Kidney (tissue), 14 donors: ENCODE measurements around the gene SORCS2. TPM values are rescaled to one million over a fixed set of nuclear protein-coding genes. Genes with fewer than 3 reads are reported as not detected.

Experiments
- DNase-seq, 5 donors: peaks; one replicate each; pipeline ENCODE4 v3.0.0-alpha.2; 2013 to 2020
- FAIRE-seq: peaks from 2 replicates; lab custom pipeline; 2012; peaks lifted over from hg19 to GRCh38; lab: Jason Lieb, UNC
- H3K27ac ChIP-seq, 2 donors: one replicate each; pipeline ENCODE4 v1.7.0; 2013; ENCODE audit warnings: low read depth in 2 of 2, low read length in 2 of 2, inconsistent platforms in 1 of 2
- H3K27me3 ChIP-seq: one replicate; pipeline ENCODE4 v1.7.1; 2013; ENCODE audit warnings: low read length, inconsistent platforms; ENCODE audit not compliant: control insufficient read depth, insufficient read depth
- H3K36me3 ChIP-seq, 3 donors: one replicate each; pipeline versions ENCODE4 v1.7.0 to v1.7.1; 2013; ENCODE audit warnings: low read length in 3 of 3, control low read depth in 1 of 3, inconsistent platforms in 1 of 3; ENCODE audit not compliant: insufficient read depth in 3 of 3, control insufficient read depth in 2 of 3
- H3K4me1 ChIP-seq, 3 donors: one replicate each; pipeline versions ENCODE4 v1.7.0 to v1.7.1; 2013; ENCODE audit warnings: low read length in 3 of 3, inconsistent platforms in 1 of 3, low read depth in 1 of 3; ENCODE audit not compliant: control insufficient read depth in 2 of 3, insufficient read depth in 2 of 3
- H3K4me3 ChIP-seq, 3 donors: one replicate each; pipeline versions ENCODE4 v1.7.0 to v1.8.1; 2013; ENCODE audit warnings: low read length in 3 of 3, control low read depth in 1 of 3, inconsistent platforms in 1 of 3
- H3K9ac ChIP-seq, 3 donors: one replicate each; pipeline versions ENCODE4 v1.7.0 to v1.7.1; 2013; ENCODE audit warnings: low read length in 3 of 3, control low read depth in 1 of 3, inconsistent platforms in 1 of 3
- H3K9me3 ChIP-seq, 3 donors: one replicate each; pipeline versions ENCODE4 v1.7.0 to v1.7.1; 2013; ENCODE audit warnings: low read length in 3 of 3, control low read depth in 1 of 3, inconsistent platforms in 1 of 3; ENCODE audit not compliant: control insufficient read depth in 2 of 3, insufficient read depth in 1 of 3
- CTCF ChIP-seq: IDR thresholded peaks from 3 replicates; pipeline ENCODE4 v1.5.1; 2012; ENCODE audit warnings: mild to moderate bottlenecking, moderate library complexity, borderline replicate concordance; ENCODE audit not compliant: insufficient read depth; ENCODE audit errors: extremely low read depth
- intact Hi-C: fragments of 100-400 bp; cut with DNase I; formaldehyde crosslinking; loops from one replicate; pipeline ENCODE4 v1.11.1; 2022
- polyA plus RNA-seq: library from polyadenylated mRNA; stranded (reverse); fragments of 350-450 nt; fragmentation: Illumina TruSeq; extraction: RNeasy Lipid Tissue Mini Kit (QIAGEN cat#74804); gene quantifications from one replicate; pipeline ENCODE4 v1.2.3, GENCODE V29; 2014; ENCODE audit warnings: low read depth, low replicate concordance; ENCODE audit not compliant: insufficient read depth
- total RNA-seq: library from RNA; stranded (reverse); fragmentation: NEBNext Ultra II Directional; extraction: Animal tissue kit (Norgen Biotek cat#: 25700); gene quantifications from one replicate; pipeline ENCODE4 v1.2.1, GENCODE V29; 2021
- donor health status: control.
- donor health status: control.
- donor health status: control.
- donor health status: control.
- donor health status: control.
- donor health status: DM: yes; HTN: yes; CAD: no.
- donor health status: Normal renal cell carcinoma (clear cell type).

Gene SORCS2
- total and polyA plus RNA-seq, 2 donors from 2014 or later = 6.1 to 9.1 TPM

GRCh38 chr4:7649411-7649740, 457.0 kb downstream of the SORCS2 start:
- no peak for FAIRE-seq
- TF ChIP-seq CTCF = no peak
- H3K4me3 ChIP-seq = no peak overlapping the region
- H3K9me3 ChIP-seq = peaks cover 0 to 2% (median 0%) of the 10 kb centered on the region in 3 donors
- no peak overlapping the region for H3K27ac ChIP-seq
- H3K27me3 ChIP-seq = no peaks in the 10 kb centered on the region
- intact Hi-C loops = no loop called here
- H3K9ac ChIP-seq = no peak overlapping the region
- no peaks in the 10 kb centered on the region for H3K36me3 ChIP-seq
- no peaks in the 10 kb centered on the region for H3K4me1 ChIP-seq
- DNase-seq = peak in 1 of 5 donors; percentile 69

- Histone ChIP-seq H3K9ac (no peak overlapping the region), H3K36me3 (no peaks in the 10 kb centered on the region), H3K9me3 (peaks cover 0 to 2% (median 0%) of the 10 kb centered on the region in 3 donors), H3K4me3 (no peak overlapping the region), H3K4me1 (no peaks in the 10 kb centered on the region), H3K27ac (no peak overlapping the region), H3K27me3 (no peaks in the 10 kb centered on the region)
- peak in 1 of 5 donors; percentile 62 for DNase-seq
- intact Hi-C loops = no loop called here
- no peak for TF ChIP-seq CTCF
- no peak for FAIRE-seq
Measured at GRCh38 chr4:7649741-7650531, 457.6 kb downstream of the SORCS2 start.

GRCh38 chr4:7650606-7651385, 458.5 kb downstream of the SORCS2 start:
- Histone ChIP-seq H3K4me1 (no peaks in the 10 kb centered on the region), H3K27me3 (no peaks in the 10 kb centered on the region), H3K9me3 (no peaks in the 10 kb centered on the region), H3K27ac (no peak overlapping the region), H3K9ac (no peak overlapping the region), H3K4me3 (no peak overlapping the region), H3K36me3 (no peaks in the 10 kb centered on the region)
- peak in 1 of 5 donors; percentile 37 for DNase-seq
- intact Hi-C loops = no loop called here
- FAIRE-seq = no peak
- TF ChIP-seq CTCF = no peak
